Fibroblast of lung (primary cell): Measurements from ENCODE around the gene MAPK8. TPM values are rescaled to one million over a fixed set of nuclear protein-coding genes. Genes with fewer than 3 reads are reported as not detected.

Experiments
- DNase-seq, 2 donors: peaks; one replicate each; pipeline versions ENCODE4 v3.0.0 to v3.0.0-alpha.2; 2010; ENCODE audit warnings: low read depth in 2 of 2
- H2AFZ ChIP-seq: 2 replicates; pipeline ENCODE4 v1.5.1; 2012; ENCODE audit warnings: low read length, control low read depth, inconsistent platforms
- H3K27ac ChIP-seq: 2 replicates; pipeline ENCODE4 v1.5.1; 2011; ENCODE audit warnings: low read length, control low read depth; ENCODE audit not compliant: insufficient read depth
- H3K27me3 ChIP-seq: 2 replicates; pipeline ENCODE4 v1.5.1; 2011; ENCODE audit warnings: mild to moderate bottlenecking, low read length; ENCODE audit not compliant: control insufficient read depth, insufficient read depth
- H3K36me3 ChIP-seq: 2 replicates; pipeline ENCODE4 v1.5.1; 2011; ENCODE audit warnings: low read length; ENCODE audit not compliant: control insufficient read depth, insufficient read depth
- H3K4me1 ChIP-seq: 2 replicates; pipeline ENCODE4 v1.5.1; 2011; ENCODE audit warnings: low read length; ENCODE audit not compliant: control insufficient read depth, insufficient read depth; ENCODE audit errors: extremely low read depth
- H3K4me2 ChIP-seq: 2 replicates; pipeline ENCODE4 v1.5.1; 2011; ENCODE audit warnings: low read length, control low read depth; ENCODE audit not compliant: insufficient read depth; ENCODE audit errors: extremely low read depth
- H3K4me3 ChIP-seq, 4 experiments: fragments of 200-600 bp in 1 of 4; sonication (generic) in 1 of 4; replicated peaks in 1 of 4; 2 replicates each; pipeline ENCODE4 v1.5.1; 2011 to 2016; ENCODE audit warnings: low read length in 4 of 4, low read depth in 3 of 4, mild to moderate bottlenecking in 3 of 4, control low read depth in 2 of 4, inconsistent platforms in 1 of 4, mixed read lengths in 1 of 4; ENCODE audit not compliant: insufficient read depth in 1 of 4; ENCODE audit errors: control extremely low read depth in 1 of 4
- H3K79me2 ChIP-seq: 2 replicates; pipeline ENCODE4 v1.5.1; 2012; ENCODE audit warnings: mild to moderate bottlenecking, low read length, inconsistent platforms; ENCODE audit not compliant: control insufficient read depth, insufficient read depth
- H3K9ac ChIP-seq: 2 replicates; pipeline ENCODE4 v1.5.1; 2011; ENCODE audit warnings: mild to moderate bottlenecking, low read length, control low read depth; ENCODE audit not compliant: insufficient read depth
- H3K9me3 ChIP-seq: 2 replicates; pipeline ENCODE4 v1.5.1; 2012; ENCODE audit warnings: low read depth, low read length; ENCODE audit not compliant: control insufficient read depth, insufficient read depth
- H4K20me1 ChIP-seq: 2 replicates; pipeline ENCODE4 v1.5.1; 2011; ENCODE audit warnings: low read length; ENCODE audit not compliant: control insufficient read depth, insufficient read depth; ENCODE audit errors: extremely low read depth
- EZH2 ChIP-seq: IDR thresholded peaks from 2 replicates; pipeline ENCODE4 v1.5.1; 2012; ENCODE audit warnings: low read length, control low read depth, mild to moderate bottlenecking; ENCODE audit errors: missing control alignments
- polyA plus RNA-seq, 2 donors: library from polyadenylated mRNA; depleted of rRNA in 1 of 2; stranded (reverse) in 1 of 2; unstranded in 1 of 2; fragments of >200 nt; gene quantifications; 2 replicates each; pipeline ENCODE4 v1.2.1, GENCODE V29; 2011 to 2012; ENCODE audit warnings: missing spikeins in 1 of 2
- total RNA-seq: library from RNA; depleted of rRNA; stranded (reverse); fragments of >200 nt; gene quantifications from 2 replicates; pipeline ENCODE4 v1.2.1, GENCODE V29; 2014
- TF ChIP-seq, protein P1 (sequence below), 2 donors: IDR thresholded peaks in 1 of 2; conservative IDR thresholded peaks in 1 of 2; 1 replicate in 1 of 2; 2 replicates in 1 of 2; pipeline ENCODE4 v1.5.1; 2011 to 2012; ENCODE audit warnings: low read length in 2 of 2, control low read depth in 1 of 2, inconsistent platforms in 1 of 2, low read depth in 1 of 2, mild to moderate bottlenecking in 1 of 2

Gene MAPK8
- total and polyA plus RNA-seq, 2 donors (not counting 1 experiment from before 2014, with no cell fraction given), result 29.4 to 53.7 TPM

DNA sequence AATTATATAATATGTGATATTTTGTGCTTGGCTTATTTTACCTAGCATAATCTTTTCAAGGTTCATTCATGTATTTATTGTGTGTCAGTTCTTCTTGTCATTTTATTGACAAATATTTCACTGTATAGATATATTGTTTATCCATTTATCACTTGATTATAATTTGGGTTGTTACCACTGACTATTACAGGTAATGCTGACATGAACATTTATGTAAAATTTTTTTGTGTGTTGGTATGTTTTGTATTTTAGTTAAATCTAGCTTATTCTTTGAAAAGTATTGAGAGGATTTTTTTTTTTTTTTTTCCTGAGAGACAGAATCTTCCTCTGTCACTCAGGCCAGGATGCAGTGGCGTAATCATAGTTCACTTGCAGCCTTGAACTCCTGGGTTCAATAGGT is 107.7 kb downstream of the MAPK8 start:
- DNase-seq, result no peak
- H3K79me2 ChIP-seq, result no peaks in the 10 kb centered on the region
- no peak overlapping the region for H3K4me2 ChIP-seq
- no peaks in the 10 kb centered on the region for H3K9me3 ChIP-seq
- TF ChIP-seq EZH2, result no peak
- TF ChIP-seq, protein P1, sequence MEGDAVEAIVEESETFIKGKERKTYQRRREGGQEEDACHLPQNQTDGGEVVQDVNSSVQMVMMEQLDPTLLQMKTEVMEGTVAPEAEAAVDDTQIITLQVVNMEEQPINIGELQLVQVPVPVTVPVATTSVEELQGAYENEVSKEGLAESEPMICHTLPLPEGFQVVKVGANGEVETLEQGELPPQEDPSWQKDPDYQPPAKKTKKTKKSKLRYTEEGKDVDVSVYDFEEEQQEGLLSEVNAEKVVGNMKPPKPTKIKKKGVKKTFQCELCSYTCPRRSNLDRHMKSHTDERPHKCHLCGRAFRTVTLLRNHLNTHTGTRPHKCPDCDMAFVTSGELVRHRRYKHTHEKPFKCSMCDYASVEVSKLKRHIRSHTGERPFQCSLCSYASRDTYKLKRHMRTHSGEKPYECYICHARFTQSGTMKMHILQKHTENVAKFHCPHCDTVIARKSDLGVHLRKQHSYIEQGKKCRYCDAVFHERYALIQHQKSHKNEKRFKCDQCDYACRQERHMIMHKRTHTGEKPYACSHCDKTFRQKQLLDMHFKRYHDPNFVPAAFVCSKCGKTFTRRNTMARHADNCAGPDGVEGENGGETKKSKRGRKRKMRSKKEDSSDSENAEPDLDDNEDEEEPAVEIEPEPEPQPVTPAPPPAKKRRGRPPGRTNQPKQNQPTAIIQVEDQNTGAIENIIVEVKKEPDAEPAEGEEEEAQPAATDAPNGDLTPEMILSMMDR (conservative IDR thresholded peaks at IDR 0.05 in 1 of 2, IDR thresholded peaks at IDR 0.05 in 1 of 2; ENCODE audit: low read depth in 1 of 2, low read length in 2 of 2), result no peak
- H2AFZ ChIP-seq, result no peak overlapping the region
- H3K4me1 ChIP-seq, result peaks cover 2% of the 10 kb centered on the region
- H3K9ac ChIP-seq, result no peak overlapping the region
- H3K27me3 ChIP-seq, result no peaks in the 10 kb centered on the region
- no peaks in the 10 kb centered on the region for H4K20me1 ChIP-seq
- no peaks in the 10 kb centered on the region for H3K36me3 ChIP-seq
- H3K27ac ChIP-seq, result no peak overlapping the region
- H3K4me3 ChIP-seq, result no peak overlapping the region

DNA sequence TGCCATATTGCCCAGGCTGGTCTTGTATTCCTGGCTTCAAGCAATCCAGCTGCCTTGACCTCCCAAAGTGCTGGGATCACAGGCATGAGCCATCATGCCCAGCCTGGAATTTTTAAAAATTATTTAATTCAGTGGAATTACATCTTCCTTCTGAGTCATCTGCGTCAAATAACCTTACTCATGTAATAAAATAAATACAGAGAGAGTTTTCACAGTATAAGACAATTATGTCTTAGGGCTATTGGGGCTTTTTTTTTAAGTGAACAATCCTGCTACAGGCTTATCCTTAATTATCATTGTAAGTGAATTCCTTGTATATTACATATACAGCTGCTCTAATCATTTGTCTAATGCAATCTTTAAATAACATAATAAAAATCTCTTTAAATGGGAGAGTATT is 108.3 kb downstream of the MAPK8 start:
- no peak overlapping the region for H3K4me2 ChIP-seq
- peaks cover 2% of the 10 kb centered on the region for H3K4me1 ChIP-seq
- no peaks in the 10 kb centered on the region for H3K36me3 ChIP-seq
- H3K4me3 ChIP-seq, result no peak overlapping the region
- TF ChIP-seq, protein P1 (conservative IDR thresholded peaks at IDR 0.05 in 1 of 2, IDR thresholded peaks at IDR 0.05 in 1 of 2; ENCODE audit: low read depth in 1 of 2, low read length in 2 of 2), result no peak
- no peak for TF ChIP-seq EZH2
- no peaks in the 10 kb centered on the region for H3K9me3 ChIP-seq
- H4K20me1 ChIP-seq, result no peaks in the 10 kb centered on the region
- H2AFZ ChIP-seq, result no peak overlapping the region
- DNase-seq, result peak; percentile 57 to 66
- H3K27ac ChIP-seq, result no peak overlapping the region
- H3K27me3 ChIP-seq, result no peaks in the 10 kb centered on the region
- no peak overlapping the region for H3K9ac ChIP-seq
- H3K79me2 ChIP-seq, result no peaks in the 10 kb centered on the region

DNA sequence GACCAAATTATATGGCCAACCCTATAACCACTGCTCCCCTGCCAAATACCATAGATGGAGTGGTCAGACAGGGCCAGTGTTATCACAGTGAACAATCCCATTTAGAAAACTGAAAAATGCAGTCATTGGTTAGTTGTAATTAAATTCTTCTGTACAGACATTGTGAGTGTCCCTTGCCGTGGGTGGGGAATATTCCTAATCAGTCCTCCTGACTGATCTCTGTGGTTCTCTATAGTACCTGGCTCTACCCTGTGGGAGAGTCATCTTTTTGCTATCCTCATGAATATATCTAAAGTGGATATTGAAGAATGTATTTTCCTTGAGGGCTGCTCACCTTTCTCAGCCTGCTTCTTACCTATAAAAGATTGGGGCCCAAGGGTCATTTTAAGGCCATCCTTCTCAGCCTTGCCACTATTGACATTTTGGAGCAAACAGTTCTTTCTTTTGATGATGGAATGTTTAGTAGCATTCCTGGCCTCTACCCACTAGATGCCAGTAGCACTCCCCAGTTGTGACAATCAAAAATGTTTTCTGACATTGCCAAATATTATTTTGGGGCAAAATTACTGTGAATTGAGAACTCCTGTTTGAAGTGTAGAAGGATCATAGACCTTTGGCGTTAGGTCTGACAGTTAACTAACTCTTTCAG is 110.2 kb downstream of the MAPK8 start:
- Histone ChIP-seq H3K4me3 (no peak overlapping the region), H3K36me3 (no peaks in the 10 kb centered on the region), H3K4me1 (peaks cover 2% of the 10 kb centered on the region), H3K27me3 (no peaks in the 10 kb centered on the region), H3K9me3 (no peaks in the 10 kb centered on the region), H3K79me2 (no peaks in the 10 kb centered on the region), H3K9ac (no peak overlapping the region), H4K20me1 (no peaks in the 10 kb centered on the region), H2AFZ (no peak overlapping the region), H3K4me2 (no peak overlapping the region), H3K27ac (no peak overlapping the region)
- TF ChIP-seq, protein P1 (conservative IDR thresholded peaks at IDR 0.05 in 1 of 2, IDR thresholded peaks at IDR 0.05 in 1 of 2; ENCODE audit: low read depth in 1 of 2, low read length in 2 of 2), result no peak
- no peak for TF ChIP-seq EZH2
- DNase-seq, result peak in 1 of 2 donors; percentile 51
